ENCODE measurements around the gene PLCB3.
A peak's percentile ranks its signal among the peaks of the same experiment; 100 is the strongest.

- TF ChIP-seq POLR2A (IDR thresholded peaks at IDR 0.05; ENCODE audit: low read depth, low read length) (no peak), TAF1 (IDR thresholded peaks at IDR 0.05; ENCODE audit: low read depth, low read length) (peak; percentile 45; the same call in 1 of the 2 replicates)
These were observed 53.2 kb downstream of the PLCB3 start for GRCh38 chr11:64304316-64305072.
